Loucy (cell line): ENCODE results near the gene ANKRD63.

Experiments used
- EZH2phosphoT487 ChIP-seq: fragments of 200-600 bp; IDR thresholded peaks from 2 replicates; pipeline ENCODE4 v1.6.1; 2018; ENCODE audit warnings: antibody characterized with exemption, mild to moderate bottlenecking, moderate library complexity, borderline replicate concordance
- TF ChIP-seq, protein P1 (sequence below): fragments of 200-600 bp; sonication (generic); conservative IDR thresholded peaks from 2 replicates; pipeline ENCODE4 v1.5.1; 2014; ENCODE audit warnings: mild to moderate bottlenecking, antibody characterized with exemption, low read length

DNA sequence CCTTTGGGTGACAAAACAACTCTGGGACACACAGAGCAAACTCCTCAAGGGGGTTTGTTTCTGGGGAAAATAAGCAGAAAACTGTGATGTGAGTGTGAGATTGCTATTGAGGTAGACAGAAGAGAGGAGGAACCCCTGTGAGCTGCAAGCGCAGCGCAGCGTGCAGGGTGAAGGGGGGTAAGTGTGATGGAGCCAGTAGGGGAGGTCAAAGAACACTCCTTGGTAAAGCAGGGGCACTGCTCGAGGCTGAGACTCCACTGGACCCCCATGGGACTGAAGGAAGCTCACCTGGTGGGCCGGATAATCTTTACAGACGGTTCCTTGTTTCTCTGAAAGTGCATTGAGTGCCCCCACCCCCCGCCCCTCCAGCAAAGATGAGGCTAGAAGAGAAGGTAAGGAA is 48.2 kb upstream of the ANKRD63 start:
- TF ChIP-seq, protein P1, sequence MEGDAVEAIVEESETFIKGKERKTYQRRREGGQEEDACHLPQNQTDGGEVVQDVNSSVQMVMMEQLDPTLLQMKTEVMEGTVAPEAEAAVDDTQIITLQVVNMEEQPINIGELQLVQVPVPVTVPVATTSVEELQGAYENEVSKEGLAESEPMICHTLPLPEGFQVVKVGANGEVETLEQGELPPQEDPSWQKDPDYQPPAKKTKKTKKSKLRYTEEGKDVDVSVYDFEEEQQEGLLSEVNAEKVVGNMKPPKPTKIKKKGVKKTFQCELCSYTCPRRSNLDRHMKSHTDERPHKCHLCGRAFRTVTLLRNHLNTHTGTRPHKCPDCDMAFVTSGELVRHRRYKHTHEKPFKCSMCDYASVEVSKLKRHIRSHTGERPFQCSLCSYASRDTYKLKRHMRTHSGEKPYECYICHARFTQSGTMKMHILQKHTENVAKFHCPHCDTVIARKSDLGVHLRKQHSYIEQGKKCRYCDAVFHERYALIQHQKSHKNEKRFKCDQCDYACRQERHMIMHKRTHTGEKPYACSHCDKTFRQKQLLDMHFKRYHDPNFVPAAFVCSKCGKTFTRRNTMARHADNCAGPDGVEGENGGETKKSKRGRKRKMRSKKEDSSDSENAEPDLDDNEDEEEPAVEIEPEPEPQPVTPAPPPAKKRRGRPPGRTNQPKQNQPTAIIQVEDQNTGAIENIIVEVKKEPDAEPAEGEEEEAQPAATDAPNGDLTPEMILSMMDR: no peak
- TF ChIP-seq EZH2phosphoT487: no peak
